Measurements from ENCODE around the gene DNAAF2.
"Not testable (repeated sequence)": the region's sequence is repeated elsewhere in the genome, so short reads cannot be mapped to it uniquely, and the experiment has no call there.

- not testable (repeated sequence) for TF ChIP-seq POLR2AphosphoS5, POLR2A (IDR thresholded peaks at IDR 0.05; ENCODE audit: low read depth, low read length)
These were observed 22.5 kb upstream of the DNAAF2 start for GRCh38 chr14:49657500-49657899.
